Hepatocyte (in vitro differentiated cells): Measurements from ENCODE around the gene FBXO48. TPM values are rescaled to one million over a fixed set of nuclear protein-coding genes. Genes with fewer than 3 reads are reported as not detected.

Experiments used
- DNase-seq: peaks from one replicate; pipeline ENCODE4 v3.0.0-alpha.2; 2016; ENCODE audit warnings: low spot score
- H2AFZ ChIP-seq: fragments of 200-600 bp; sonication (generic); 2 replicates; pipeline ENCODE4 v1.6.0; 2016; ENCODE audit warnings: antibody characterized with exemption, mild to moderate bottlenecking
- H3K27ac ChIP-seq: fragments of 200-600 bp; sonication (generic); 2 replicates; pipeline ENCODE4 v1.5.1; 2016; ENCODE audit warnings: mild to moderate bottlenecking
- H3K27me3 ChIP-seq: fragments of 200-600 bp; sonication (generic); 2 replicates; pipeline ENCODE4 v1.6.1; 2016
- H3K36me3 ChIP-seq: fragments of 200-600 bp; sonication (generic); replicated peaks from 2 replicates; pipeline ENCODE4 v1.5.1; 2016; ENCODE audit warnings: low read depth; ENCODE audit not compliant: insufficient read depth
- H3K4me1 ChIP-seq: fragments of 200-600 bp; sonication (generic); 2 replicates; pipeline ENCODE4 v1.5.1; 2016; ENCODE audit warnings: mild to moderate bottlenecking, moderate library complexity; ENCODE audit not compliant: insufficient read depth
- H3K4me2 ChIP-seq: fragments of 200-600 bp; sonication (generic); 2 replicates; pipeline ENCODE4 v1.6.0; 2016
- H3K4me3 ChIP-seq: fragments of 200-600 bp; sonication (generic); 2 replicates; pipeline ENCODE4 v1.5.1; 2016; ENCODE audit warnings: mild to moderate bottlenecking
- H3K79me2 ChIP-seq: fragments of 200-600 bp; sonication (generic); 2 replicates; pipeline ENCODE4 v1.6.0; 2017; ENCODE audit warnings: mild to moderate bottlenecking
- H3K9me2 ChIP-seq: fragments of 200-600 bp; sonication (generic); replicated peaks from 2 replicates; pipeline ENCODE4 v1.6.0; 2017; ENCODE audit warnings: mild to moderate bottlenecking; ENCODE audit not compliant: insufficient read depth
- H3K9me3 ChIP-seq: fragments of 200-600 bp; sonication (generic); 2 replicates; pipeline ENCODE4 v1.5.1; 2016; ENCODE audit warnings: low read depth, mild to moderate bottlenecking
- H4K20me1 ChIP-seq: fragments of 200-600 bp; sonication (generic); 2 replicates; pipeline ENCODE4 v1.6.0; 2016; ENCODE audit warnings: mild to moderate bottlenecking; ENCODE audit not compliant: insufficient read depth, poor library complexity, severe bottlenecking
- EZH2 ChIP-seq: fragments of 200-600 bp; sonication (generic); IDR thresholded peaks from 2 replicates; pipeline ENCODE4 v1.6.1; 2016; ENCODE audit warnings: antibody characterized with exemption, mild to moderate bottlenecking, borderline replicate concordance
- EZH2phosphoT487 ChIP-seq: fragments of 200-600 bp; sonication (generic); IDR thresholded peaks from one replicate; pipeline ENCODE4 v1.6.1; 2018; ENCODE audit warnings: antibody characterized with exemption, mild to moderate bottlenecking, low read depth, moderate library complexity; ENCODE audit not compliant: unreplicated experiment, severe bottlenecking
- WGBS: methylation state at CpG from one replicate; pipeline ENCODE4 v1.1.6; 2016; ENCODE audit warnings: low lambda C conversion rate; ENCODE audit errors: missing lambda C conversion rate; 5-methylcytosine and 5-hydroxymethylcytosine counted together
- polyA plus RNA-seq: library from polyadenylated mRNA; unstranded; fragments of >200 nt; fragmentation: Nextera tagmentation; extraction: Ambion mirVana; gene quantifications from 2 replicates; pipeline ENCODE4 v1.2.1, GENCODE V29; 2016
- total RNA-seq: library from RNA; depleted of rRNA; stranded (reverse); fragments of >200 nt; gene quantifications from 2 replicates; pipeline ENCODE4 v1.2.3, GENCODE V29; 2014
- TF ChIP-seq, protein P1 (sequence below): fragments of 200-600 bp; sonication (generic); IDR thresholded peaks from 2 replicates; pipeline ENCODE4 v1.5.1; 2016; ENCODE audit warnings: antibody characterized with exemption, mild to moderate bottlenecking; ENCODE audit not compliant: poor library complexity

The FBXO48 gene
- total and polyA plus RNA-seq, 2 experiments from 2014 or later = 0.36 to 0.83 TPM

DNA sequence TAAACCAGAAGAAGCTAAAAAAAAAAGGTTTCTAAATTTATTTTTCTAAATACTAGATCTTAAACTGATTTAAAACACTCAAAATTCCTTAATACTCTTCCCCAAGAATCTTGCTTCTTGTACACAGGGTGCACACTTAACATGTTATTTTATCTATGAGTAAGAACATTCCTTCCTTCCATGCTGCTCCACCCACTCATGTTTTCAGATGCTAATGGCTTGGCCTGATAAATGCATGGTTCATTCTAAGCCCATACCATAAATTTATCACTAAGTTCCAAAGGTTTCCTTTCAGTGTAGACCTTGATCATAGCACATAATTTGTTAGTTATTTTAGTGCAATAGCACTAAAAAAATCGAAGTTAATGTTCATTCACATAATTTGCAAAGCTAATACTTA lies 8.1 kb downstream of the FBXO48 start:
- H2AFZ ChIP-seq = no peak overlapping the region
- no peaks in the 10 kb centered on the region for H3K9me2 ChIP-seq
- no peaks in the 10 kb centered on the region for H3K79me2 ChIP-seq
- DNase-seq = peak; percentile 39
- H3K27me3 ChIP-seq = no peaks in the 10 kb centered on the region
- WGBS = 63% methylated on average over 1 of the region's 1 CpG
- no peak overlapping the region for H3K4me2 ChIP-seq
- no peak overlapping the region for H3K27ac ChIP-seq
- H3K36me3 ChIP-seq = no peaks in the 10 kb centered on the region
- TF ChIP-seq, protein P1, sequence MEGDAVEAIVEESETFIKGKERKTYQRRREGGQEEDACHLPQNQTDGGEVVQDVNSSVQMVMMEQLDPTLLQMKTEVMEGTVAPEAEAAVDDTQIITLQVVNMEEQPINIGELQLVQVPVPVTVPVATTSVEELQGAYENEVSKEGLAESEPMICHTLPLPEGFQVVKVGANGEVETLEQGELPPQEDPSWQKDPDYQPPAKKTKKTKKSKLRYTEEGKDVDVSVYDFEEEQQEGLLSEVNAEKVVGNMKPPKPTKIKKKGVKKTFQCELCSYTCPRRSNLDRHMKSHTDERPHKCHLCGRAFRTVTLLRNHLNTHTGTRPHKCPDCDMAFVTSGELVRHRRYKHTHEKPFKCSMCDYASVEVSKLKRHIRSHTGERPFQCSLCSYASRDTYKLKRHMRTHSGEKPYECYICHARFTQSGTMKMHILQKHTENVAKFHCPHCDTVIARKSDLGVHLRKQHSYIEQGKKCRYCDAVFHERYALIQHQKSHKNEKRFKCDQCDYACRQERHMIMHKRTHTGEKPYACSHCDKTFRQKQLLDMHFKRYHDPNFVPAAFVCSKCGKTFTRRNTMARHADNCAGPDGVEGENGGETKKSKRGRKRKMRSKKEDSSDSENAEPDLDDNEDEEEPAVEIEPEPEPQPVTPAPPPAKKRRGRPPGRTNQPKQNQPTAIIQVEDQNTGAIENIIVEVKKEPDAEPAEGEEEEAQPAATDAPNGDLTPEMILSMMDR = no peak
- TF ChIP-seq EZH2 (no peak), EZH2phosphoT487 (no peak)
- no peaks in the 10 kb centered on the region for H4K20me1 ChIP-seq
- H3K4me3 ChIP-seq = no peak overlapping the region
- H3K4me1 ChIP-seq = peaks cover 6% of the 10 kb centered on the region
- H3K9me3 ChIP-seq = no peaks in the 10 kb centered on the region

DNA sequence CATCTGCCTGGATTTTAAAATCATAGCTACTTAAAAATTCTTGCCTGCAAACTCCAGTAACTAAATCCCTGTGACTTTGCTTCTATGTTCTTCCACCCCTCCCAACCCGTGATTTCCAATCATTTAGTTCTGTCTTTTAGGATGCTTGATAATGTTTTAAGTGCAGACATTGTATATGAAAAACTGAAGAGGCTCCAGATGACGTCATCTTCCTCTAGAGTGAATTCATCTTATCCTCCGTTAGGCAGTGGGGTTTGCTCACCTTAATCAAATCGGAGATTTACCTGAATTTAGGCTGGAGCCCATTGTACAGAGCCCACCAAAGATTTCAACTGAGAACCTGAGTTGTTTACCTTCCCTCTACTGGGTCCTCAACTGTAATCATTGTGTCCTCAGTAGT lies 10.9 kb downstream of the FBXO48 start:
- TF ChIP-seq EZH2 (no peak), EZH2phosphoT487 (no peak)
- TF ChIP-seq, protein P1 = no peak
- H3K9me2 ChIP-seq = no peaks in the 10 kb centered on the region
- no peaks in the 10 kb centered on the region for H3K9me3 ChIP-seq
- WGBS = 86% methylated on average over 4 of the region's 4 CpGs
- DNase-seq = no peak
- no peak overlapping the region for H2AFZ ChIP-seq
- H4K20me1 ChIP-seq = no peaks in the 10 kb centered on the region
- H3K27me3 ChIP-seq = no peaks in the 10 kb centered on the region
- no peak overlapping the region for H3K27ac ChIP-seq
- H3K4me1 ChIP-seq = peaks cover 6% of the 10 kb centered on the region
- no peak overlapping the region for H3K4me3 ChIP-seq
- no peaks in the 10 kb centered on the region for H3K36me3 ChIP-seq
- H3K79me2 ChIP-seq = no peaks in the 10 kb centered on the region
- H3K4me2 ChIP-seq = no peak overlapping the region

DNA sequence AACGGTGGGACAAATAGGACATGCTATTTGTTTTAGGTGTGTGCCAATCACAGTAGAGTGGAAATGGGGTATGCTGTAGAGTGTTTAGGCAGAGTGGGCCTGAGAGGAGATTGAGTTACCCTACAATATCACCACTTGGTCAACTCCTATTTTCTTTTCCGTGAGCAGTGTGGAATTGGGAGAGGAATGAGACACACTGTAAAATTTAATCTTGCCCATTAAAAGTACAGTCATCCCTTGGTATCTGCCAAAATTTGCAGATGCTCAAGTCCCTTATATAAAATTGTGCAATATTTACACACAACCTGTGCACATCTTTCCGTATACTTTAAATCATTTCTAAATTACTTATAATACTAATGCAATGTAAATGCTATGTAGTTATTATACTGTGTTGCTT lies 12.4 kb downstream of the FBXO48 start:
- WGBS = 83% methylated on average over 3 of the region's 3 CpGs
- Histone ChIP-seq H3K4me3 (no peak overlapping the region), H3K4me1 (peaks cover 6% of the 10 kb centered on the region), H2AFZ (no peak overlapping the region), H4K20me1 (no peaks in the 10 kb centered on the region), H3K4me2 (no peak overlapping the region), H3K79me2 (no peaks in the 10 kb centered on the region), H3K36me3 (no peaks in the 10 kb centered on the region), H3K9me3 (no peaks in the 10 kb centered on the region), H3K27ac (no peak overlapping the region), H3K27me3 (no peaks in the 10 kb centered on the region), H3K9me2 (no peaks in the 10 kb centered on the region)
- no peak for DNase-seq
- TF ChIP-seq EZH2 (no peak), EZH2phosphoT487 (no peak)
- TF ChIP-seq, protein P1 = no peak
